ENCODE data around the gene PAOX. TPM values are rescaled to one million over a fixed set of nuclear protein-coding genes. Genes with fewer than 3 reads are reported as not detected.
"Not testable (repeated sequence)": the region's sequence is repeated elsewhere in the genome, so short reads cannot be mapped to it uniquely, and the experiment has no call there.

Gene PAOX
- total RNA-seq, 3 donors from 2014 or later, result 7.5 to 9.3 (median 8.3) TPM

DNA sequence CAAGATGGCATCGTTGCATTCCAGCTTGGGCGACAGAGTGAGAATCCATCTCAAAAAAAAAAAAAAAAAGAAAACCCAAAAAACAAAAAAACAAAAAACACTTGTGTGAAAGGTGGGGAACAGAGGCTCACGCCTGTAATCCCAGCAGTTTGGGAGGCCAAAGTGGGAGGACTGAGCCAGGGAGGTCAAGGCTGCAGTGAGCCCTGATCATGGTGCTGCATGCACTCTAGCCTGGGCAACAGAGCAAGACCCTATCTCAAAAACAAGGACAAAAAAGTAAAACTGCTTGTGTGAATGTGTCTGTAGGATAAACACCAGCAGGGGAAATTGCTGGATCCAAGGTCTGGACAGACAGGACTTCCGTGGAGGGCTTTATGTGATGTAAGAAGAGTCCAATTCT lies 4.5 kb downstream of the PAOX start:
- Histone ChIP-seq H3K9me3 (no peaks in the 10 kb centered on the region), H3K4me3 (no peak overlapping the region), H3K4me1 (ENCODE audit: low read depth) (peaks cover 6% of the 10 kb centered on the region), H3K36me3 (ENCODE audit: low read depth) (no peaks in the 10 kb centered on the region)
- intact Hi-C loops (cut with DNase I, micrococcal nuclease), result no loop called here
- peak in 2 of 3 donors; percentile 2 to 11 for DNase-seq
- TF ChIP-seq, protein P1, sequence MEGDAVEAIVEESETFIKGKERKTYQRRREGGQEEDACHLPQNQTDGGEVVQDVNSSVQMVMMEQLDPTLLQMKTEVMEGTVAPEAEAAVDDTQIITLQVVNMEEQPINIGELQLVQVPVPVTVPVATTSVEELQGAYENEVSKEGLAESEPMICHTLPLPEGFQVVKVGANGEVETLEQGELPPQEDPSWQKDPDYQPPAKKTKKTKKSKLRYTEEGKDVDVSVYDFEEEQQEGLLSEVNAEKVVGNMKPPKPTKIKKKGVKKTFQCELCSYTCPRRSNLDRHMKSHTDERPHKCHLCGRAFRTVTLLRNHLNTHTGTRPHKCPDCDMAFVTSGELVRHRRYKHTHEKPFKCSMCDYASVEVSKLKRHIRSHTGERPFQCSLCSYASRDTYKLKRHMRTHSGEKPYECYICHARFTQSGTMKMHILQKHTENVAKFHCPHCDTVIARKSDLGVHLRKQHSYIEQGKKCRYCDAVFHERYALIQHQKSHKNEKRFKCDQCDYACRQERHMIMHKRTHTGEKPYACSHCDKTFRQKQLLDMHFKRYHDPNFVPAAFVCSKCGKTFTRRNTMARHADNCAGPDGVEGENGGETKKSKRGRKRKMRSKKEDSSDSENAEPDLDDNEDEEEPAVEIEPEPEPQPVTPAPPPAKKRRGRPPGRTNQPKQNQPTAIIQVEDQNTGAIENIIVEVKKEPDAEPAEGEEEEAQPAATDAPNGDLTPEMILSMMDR (IDR thresholded peaks at IDR 0.05), result no peak
- ATAC-seq, result no peak

DNA sequence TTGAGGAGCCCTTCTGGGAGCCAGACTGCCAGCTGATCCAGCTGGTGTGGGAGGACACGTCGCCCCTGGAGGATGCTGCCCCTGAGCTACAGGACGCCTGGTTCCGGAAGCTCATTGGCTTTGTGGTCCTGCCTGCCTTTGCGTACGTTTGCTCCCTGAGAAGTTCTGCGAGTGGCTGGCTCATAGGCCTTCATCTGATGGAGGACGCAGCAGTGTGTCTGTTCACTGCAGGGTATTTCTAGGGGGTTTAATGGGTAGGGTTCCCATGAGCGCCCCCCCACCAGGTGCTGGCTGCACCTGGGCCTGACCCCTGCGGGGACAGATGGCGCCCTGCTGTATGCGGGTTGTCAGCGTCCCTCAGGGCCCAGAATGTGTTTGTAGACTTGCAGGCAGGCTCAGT lies 5.0 kb downstream of the PAOX start:
- DNase-seq (peak in 2 of 3 donors; percentile 14 to 27), ATAC-seq (no peak)
- Histone ChIP-seq H3K9me3 (no peaks in the 10 kb centered on the region), H3K4me1 (ENCODE audit: low read depth) (peaks cover 6% of the 10 kb centered on the region), H3K4me3 (no peak overlapping the region), H3K36me3 (ENCODE audit: low read depth) (no peaks in the 10 kb centered on the region)
- TF ChIP-seq, protein P1 (IDR thresholded peaks at IDR 0.05), result no peak
- intact Hi-C loops (cut with DNase I, micrococcal nuclease), result no loop called here

DNA sequence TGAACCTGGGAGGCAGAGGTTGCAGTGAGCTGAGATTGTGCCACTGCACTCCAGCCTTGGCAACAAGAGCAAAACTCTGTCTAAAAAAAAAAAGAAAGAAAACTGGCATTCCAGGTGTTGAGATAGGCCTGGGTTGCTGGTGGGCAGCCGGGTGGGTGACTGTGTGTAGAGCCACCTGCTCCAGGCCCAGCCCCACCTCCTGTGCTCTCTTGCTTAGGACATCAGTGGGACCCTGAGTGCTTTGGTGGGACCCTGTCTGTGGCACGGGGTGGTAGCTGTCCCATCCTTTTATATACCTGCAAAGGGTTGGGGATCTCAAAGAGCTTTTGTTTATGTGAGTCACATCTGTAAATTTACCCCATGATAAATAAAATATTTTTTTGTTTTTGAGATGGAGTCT lies 6.2 kb downstream of the PAOX start:
- ATAC-seq, result no peak
- intact Hi-C loops (cut with DNase I, micrococcal nuclease), result no loop called here

DNA sequence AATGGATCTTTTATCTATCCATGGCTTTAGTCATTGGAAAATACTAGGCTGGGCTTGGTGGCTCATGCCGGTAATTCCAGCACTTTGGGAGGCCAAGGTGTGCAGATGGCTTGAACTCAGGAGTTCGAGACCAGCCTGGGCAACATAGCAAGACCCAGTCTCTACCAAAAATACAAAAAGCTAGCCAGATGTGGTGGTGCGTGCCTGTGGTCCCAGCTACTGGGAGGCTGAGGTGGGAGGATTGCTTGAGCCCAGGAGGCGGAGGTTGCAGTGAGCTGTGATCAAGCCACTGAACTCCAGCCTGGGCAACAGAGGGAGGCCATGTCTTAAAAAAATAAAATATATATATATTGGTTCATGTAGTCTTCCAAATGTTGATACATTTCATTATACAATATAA lies 7.9 kb downstream of the PAOX start:
- ATAC-seq; H3K9me3 ChIP-seq; intact Hi-C loops (cut with DNase I, micrococcal nuclease); H3K36me3 ChIP-seq (ENCODE audit: low read depth); H3K4me1 ChIP-seq (ENCODE audit: low read depth); H3K4me3 ChIP-seq: not testable (repeated sequence)
- DNase-seq, result peak in 1 of 3 donors; percentile 3

More for the DNA sequence above, 6.2 kb downstream of the PAOX start:
- no peak overlapping the region for H3K4me3 ChIP-seq
- DNase-seq, result peak in 2 of 3 donors; percentile 4 to 31
- TF ChIP-seq, protein P1 (IDR thresholded peaks at IDR 0.05), result no peak
- H3K36me3 ChIP-seq (ENCODE audit: low read depth), result no peaks in the 10 kb centered on the region
- no peaks in the 10 kb centered on the region for H3K4me1 ChIP-seq (ENCODE audit: low read depth)
- no peaks in the 10 kb centered on the region for H3K9me3 ChIP-seq

DNA sequence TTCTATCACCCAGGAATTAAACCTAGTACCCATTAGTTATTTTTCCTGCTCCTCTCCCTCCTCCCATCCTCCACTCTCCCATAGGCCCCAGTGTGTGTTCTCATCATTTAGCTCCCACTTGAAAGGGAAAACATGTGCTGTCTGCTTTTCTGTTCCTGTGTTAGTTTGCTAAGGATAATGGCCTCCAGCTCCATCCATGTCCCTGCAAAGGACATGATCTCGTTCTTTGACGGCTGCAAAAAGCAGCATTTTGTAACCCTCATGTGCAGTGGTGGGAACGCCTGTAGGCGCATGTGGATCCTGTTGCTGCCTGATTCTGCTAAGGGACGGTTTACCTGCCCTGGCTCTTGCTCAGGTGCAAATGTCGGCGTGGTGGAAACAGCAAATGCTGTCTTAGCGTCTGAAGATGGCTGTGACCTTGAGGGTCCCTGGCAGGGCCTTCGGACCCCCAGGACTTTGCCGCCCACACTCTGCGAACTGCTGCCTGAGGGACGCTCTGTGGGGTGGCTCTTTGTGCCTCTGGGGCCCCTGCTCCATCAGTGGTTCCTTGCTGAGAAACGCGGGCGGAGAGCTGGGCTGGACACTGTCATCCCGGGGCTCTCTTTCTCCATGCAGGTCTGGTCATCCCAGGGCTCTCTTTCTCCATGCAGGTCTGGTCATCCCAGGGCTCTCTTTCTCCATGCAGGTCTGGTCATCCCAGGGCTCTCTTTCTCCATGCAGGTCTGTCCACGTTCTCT lies 9.3 kb downstream of the PAOX start:
- Histone ChIP-seq H3K4me1 (ENCODE audit: low read depth) (no peaks in the 10 kb centered on the region), H3K36me3 (ENCODE audit: low read depth) (no peaks in the 10 kb centered on the region), H3K4me3 (no peak overlapping the region), H3K9me3 (no peaks in the 10 kb centered on the region)
- intact Hi-C loops (cut with DNase I, micrococcal nuclease), result no loop called here
- ATAC-seq, result no peak
- DNase-seq, result peak in 1 of 3 donors; percentile 50
- TF ChIP-seq, protein P1 (IDR thresholded peaks at IDR 0.05), result no peak

DNA sequence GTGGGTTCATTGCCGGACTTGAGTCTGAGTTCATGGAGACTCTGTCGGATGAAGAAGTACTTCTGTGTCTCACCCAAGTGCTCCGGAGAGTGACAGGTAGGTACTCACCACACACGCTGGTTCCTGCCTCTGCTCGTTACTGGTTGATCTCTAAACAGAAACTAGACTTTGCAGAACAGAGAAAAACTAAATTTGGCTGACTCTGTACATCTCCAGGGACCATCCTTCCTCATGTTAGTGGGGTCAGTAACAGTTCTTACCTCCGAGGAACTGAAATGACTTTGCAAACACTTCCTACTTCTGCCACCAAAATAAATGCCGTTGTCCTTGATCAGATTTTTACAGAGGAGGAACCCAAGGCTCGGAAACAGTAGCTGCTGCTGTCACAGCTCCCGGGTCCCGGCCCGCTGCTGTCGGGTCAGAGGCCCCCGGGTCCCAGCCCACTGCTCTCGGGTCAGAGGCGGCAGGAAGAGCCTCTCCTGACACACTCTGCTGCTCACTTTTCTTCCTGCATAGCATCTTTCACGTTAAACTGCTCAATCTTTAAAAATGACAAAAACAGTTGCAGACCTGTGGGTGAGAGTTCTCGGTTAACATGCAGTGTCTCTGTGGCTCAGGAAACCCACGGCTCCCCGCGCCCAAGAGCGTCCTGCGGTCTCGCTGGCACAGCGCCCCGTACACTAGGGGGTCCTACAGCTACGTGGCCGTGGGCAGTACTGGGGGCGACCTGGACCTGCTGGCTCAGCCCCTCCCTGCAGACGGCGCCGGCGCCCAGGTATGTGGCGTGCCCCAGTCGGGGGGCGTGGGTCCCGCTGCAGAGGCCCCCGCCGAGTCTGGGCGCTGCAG lies 10.1 kb downstream of the PAOX start:
- Histone ChIP-seq H3K4me1 (ENCODE audit: low read depth) (no peaks in the 10 kb centered on the region), H3K9me3 (no peaks in the 10 kb centered on the region), H3K4me3 (no peak overlapping the region), H3K36me3 (ENCODE audit: low read depth) (peaks cover 4% of the 10 kb centered on the region)
- ATAC-seq (peak; percentile 61), DNase-seq (peak in 2 of 3 donors; percentile 40 to 68)
- intact Hi-C loops (cut with DNase I, micrococcal nuclease), result no loop called here
- TF ChIP-seq, protein P1 (IDR thresholded peaks at IDR 0.05), result no peak
